Prostate gland (tissue), 2 donors: ENCODE measurements around the gene NEGR1. TPM values are rescaled to one million over a fixed set of nuclear protein-coding genes. Genes with fewer than 3 reads are reported as not detected.

Experiments
- DNase-seq: peaks from one replicate; pipeline ENCODE4 v3.0.0-alpha.2; 2019; ENCODE audit warnings: low spot score
- H3K27ac ChIP-seq, 2 donors: fragments of 200-600 bp; sonication (generic); 2 replicates each; pipeline ENCODE4 v1.5.1; 2017 to 2019
- H3K27me3 ChIP-seq: fragments of 200-600 bp; sonication (generic); replicated peaks from 2 replicates; pipeline ENCODE4 v1.5.1; 2019; ENCODE audit not compliant: insufficient read depth
- H3K36me3 ChIP-seq, 2 donors: fragments of 200-600 bp; sonication (generic); 1 replicate in 1 of 2; 2 replicates in 1 of 2; pipeline versions ENCODE4 v1.5.1 to v1.8.1; 2017 to 2019
- H3K4me1 ChIP-seq: fragments of 200-600 bp; sonication (generic); replicated peaks from 2 replicates; pipeline ENCODE4 v1.5.1; 2019
- H3K4me3 ChIP-seq, 2 donors: fragments of 200-600 bp; sonication (generic); 2 replicates each; pipeline ENCODE4 v1.5.1; 2017 to 2019
- H3K9me3 ChIP-seq: fragments of 200-600 bp; sonication (generic); 2 replicates; pipeline ENCODE4 v1.5.1; 2017
- POLR2A ChIP-seq: fragments of 450-650 bp; IDR thresholded peaks from one replicate; pipeline ENCODE4 v1.6.1; 2016; ENCODE audit warnings: antibody characterized with exemption, mild to moderate bottlenecking
- POLR2AphosphoS5 ChIP-seq: sonication (generic); formaldehyde crosslinking; IDR thresholded peaks from one replicate; pipeline ENCODE4 v1.6.1; 2017; ENCODE audit warnings: antibody characterized with exemption
- WGBS: methylation state at CpG from one replicate; pipeline ENCODE4 v1.1.5; 2018; 5-methylcytosine and 5-hydroxymethylcytosine counted together
- intact Hi-C: fragments of 100-400 bp; cut with DNase I; formaldehyde crosslinking; loops from one replicate; pipeline ENCODE4 v1.14.2; 2022
- total RNA-seq, 2 donors: library from RNA; depleted of rRNA; stranded (reverse); fragments of >200 nt; gene quantifications; one replicate each; pipeline ENCODE4 v1.1.0, GENCODE V29; 2016
- TF ChIP-seq, protein P1 (sequence below), 4 experiments: fragments of 200-600 bp in 2 of 4; fragments of 450-650 bp in 2 of 4; sonication (generic) in 2 of 4; IDR thresholded peaks; 1 replicate in 3 of 4; 2 replicates in 1 of 4; pipeline ENCODE4 v1.5.1; 2016 to 2019; ENCODE audit warnings: antibody characterized with exemption in 4 of 4, mild to moderate bottlenecking in 2 of 4, moderate library complexity in 2 of 4

The NEGR1 gene
- total RNA-seq, 2 donors from 2014 or later = 2.3 to 7.6 TPM

DNA sequence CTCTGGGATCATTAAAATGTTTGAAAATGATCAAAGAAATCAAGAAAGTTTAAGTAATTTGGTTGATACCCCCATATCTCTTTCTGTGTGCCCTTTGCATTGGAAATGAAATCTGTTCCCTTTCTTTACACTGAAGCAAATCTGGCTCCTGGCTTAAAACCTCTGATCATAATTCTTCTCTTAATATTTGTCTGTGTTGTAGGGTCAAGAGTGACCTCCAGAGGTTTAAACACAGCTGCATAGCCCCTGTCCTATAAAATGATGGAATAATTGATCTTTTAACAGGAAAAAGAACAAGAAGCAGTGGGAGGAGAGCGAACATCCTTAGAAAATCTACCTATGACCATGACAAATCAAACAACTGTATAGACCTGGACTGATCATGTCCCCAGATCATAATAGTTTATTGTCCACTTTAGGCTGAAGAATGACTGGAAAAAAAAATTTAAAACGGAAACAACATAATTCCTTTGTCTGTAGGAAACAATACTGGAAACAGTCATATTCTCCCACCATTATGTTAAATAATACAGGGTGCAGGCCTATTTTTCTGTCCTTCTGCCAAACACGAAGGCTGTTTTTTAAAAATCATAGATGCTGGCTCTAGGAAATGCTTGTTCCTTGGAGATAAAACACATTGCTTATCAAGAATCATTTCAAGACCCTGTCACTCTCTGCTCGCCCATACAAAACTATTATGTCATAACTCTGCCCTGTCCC, 184.3 kb downstream of the NEGR1 start:
- WGBS = 82% methylated on average over 4 of the region's 4 CpGs

DNA sequence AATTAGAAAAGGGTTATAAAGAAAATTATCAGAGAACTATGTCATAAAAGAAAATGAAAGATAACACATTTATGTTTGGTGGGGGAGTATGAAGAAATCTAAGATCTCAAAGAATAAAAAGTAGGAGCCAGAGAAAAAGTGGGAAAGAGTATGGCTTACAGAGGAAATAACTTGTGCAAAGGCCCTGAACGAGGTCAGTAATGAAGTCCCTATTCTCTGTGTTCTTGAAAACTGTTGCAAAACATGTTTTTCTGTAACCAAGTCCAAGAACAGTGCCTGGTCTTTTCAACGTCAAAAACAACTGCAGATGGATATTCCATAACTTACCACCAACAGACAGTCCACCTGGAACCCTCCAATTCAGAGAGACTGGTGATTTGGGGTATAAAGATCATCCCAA, 188.1 kb downstream of the NEGR1 start:
- no peaks in the 10 kb centered on the region for H3K36me3 ChIP-seq
- TF ChIP-seq POLR2A (no peak), POLR2AphosphoS5 (no peak)
- TF ChIP-seq, protein P1, sequence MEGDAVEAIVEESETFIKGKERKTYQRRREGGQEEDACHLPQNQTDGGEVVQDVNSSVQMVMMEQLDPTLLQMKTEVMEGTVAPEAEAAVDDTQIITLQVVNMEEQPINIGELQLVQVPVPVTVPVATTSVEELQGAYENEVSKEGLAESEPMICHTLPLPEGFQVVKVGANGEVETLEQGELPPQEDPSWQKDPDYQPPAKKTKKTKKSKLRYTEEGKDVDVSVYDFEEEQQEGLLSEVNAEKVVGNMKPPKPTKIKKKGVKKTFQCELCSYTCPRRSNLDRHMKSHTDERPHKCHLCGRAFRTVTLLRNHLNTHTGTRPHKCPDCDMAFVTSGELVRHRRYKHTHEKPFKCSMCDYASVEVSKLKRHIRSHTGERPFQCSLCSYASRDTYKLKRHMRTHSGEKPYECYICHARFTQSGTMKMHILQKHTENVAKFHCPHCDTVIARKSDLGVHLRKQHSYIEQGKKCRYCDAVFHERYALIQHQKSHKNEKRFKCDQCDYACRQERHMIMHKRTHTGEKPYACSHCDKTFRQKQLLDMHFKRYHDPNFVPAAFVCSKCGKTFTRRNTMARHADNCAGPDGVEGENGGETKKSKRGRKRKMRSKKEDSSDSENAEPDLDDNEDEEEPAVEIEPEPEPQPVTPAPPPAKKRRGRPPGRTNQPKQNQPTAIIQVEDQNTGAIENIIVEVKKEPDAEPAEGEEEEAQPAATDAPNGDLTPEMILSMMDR (IDR thresholded peaks at IDR 0.05) = no peak
- DNase-seq = no peak
- H3K4me1 ChIP-seq = no peaks in the 10 kb centered on the region
- intact Hi-C loops = no loop called here
- no peaks in the 10 kb centered on the region for H3K27me3 ChIP-seq
- H3K4me3 ChIP-seq = no peak overlapping the region
- H3K9me3 ChIP-seq = no peaks in the 10 kb centered on the region
- WGBS = 78% methylated on average over 2 of the region's 2 CpGs
- H3K27ac ChIP-seq = no peak overlapping the region

More for the DNA sequence above, 184.3 kb downstream of the NEGR1 start:
- no peak for DNase-seq
- intact Hi-C loops = no loop called here
- H3K4me1 ChIP-seq = no peaks in the 10 kb centered on the region
- H3K27me3 ChIP-seq = no peaks in the 10 kb centered on the region
- no peaks in the 10 kb centered on the region for H3K9me3 ChIP-seq
- no peaks in the 10 kb centered on the region for H3K36me3 ChIP-seq
- no peak overlapping the region for H3K27ac ChIP-seq
- TF ChIP-seq POLR2A (no peak), POLR2AphosphoS5 (no peak)
- TF ChIP-seq, protein P1 (IDR thresholded peaks at IDR 0.05) = no peak
- no peak overlapping the region for H3K4me3 ChIP-seq

DNA sequence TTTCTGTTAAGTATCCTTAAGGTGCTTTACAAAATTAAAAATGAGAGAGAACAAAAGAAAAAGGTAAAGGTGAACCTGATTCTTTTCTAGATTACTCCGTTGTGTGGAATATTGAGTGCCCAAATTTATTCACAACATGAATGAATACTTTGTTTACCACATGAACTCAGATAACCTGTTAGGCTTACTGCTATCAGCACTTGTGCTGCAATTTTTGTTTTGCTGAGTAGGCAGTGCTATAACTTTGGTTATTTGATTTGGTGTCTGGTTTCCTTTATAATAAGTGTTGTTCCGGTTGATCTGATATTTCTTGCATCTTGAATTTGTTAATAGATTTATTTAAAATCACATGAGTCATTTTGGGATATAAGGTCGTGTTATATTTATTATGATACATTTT, 195.9 kb downstream of the NEGR1 start:
- 63% methylated on average over 3 of the region's 3 CpGs for WGBS
- intact Hi-C loops = no loop called here
- H3K4me1 ChIP-seq = no peaks in the 10 kb centered on the region
- H3K9me3 ChIP-seq = no peaks in the 10 kb centered on the region
- no peak overlapping the region for H3K4me3 ChIP-seq
- H3K27ac ChIP-seq = no peak overlapping the region
- H3K36me3 ChIP-seq = no peaks in the 10 kb centered on the region
- no peak for TF ChIP-seq POLR2A
- TF ChIP-seq, protein P1 (IDR thresholded peaks at IDR 0.05) = no peak
- no peak for DNase-seq
- no peaks in the 10 kb centered on the region for H3K27me3 ChIP-seq

DNA sequence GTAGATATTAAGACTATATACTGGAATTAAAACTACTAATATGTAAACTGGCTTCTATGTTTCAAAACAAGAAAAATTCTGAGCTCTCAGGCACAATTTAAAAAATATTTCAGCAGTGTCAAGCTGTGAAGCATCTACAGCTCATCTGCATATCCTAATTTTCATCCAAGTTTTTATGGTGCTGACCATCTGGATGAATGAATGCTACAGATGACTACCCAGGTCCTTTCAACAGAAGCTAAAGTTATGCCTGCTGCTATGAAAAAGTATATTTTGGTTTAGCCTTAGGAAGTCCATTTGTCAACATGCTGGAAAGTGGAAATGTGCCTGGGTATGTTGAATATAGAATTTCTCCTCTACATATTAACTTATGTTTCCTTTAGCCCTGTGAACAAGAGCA, 206.9 kb downstream of the NEGR1 start:
- Histone ChIP-seq H3K9me3 (no peaks in the 10 kb centered on the region), H3K27me3 (no peaks in the 10 kb centered on the region), H3K27ac (no peak overlapping the region), H3K36me3 (no peaks in the 10 kb centered on the region), H3K4me3 (no peak overlapping the region), H3K4me1 (no peaks in the 10 kb centered on the region)
- TF ChIP-seq POLR2A = no peak
- TF ChIP-seq, protein P1 (IDR thresholded peaks at IDR 0.05) = no peak
- no peak for TF ChIP-seq POLR2AphosphoS5
- DNase-seq = no peak
- intact Hi-C loops = no loop called here

DNA sequence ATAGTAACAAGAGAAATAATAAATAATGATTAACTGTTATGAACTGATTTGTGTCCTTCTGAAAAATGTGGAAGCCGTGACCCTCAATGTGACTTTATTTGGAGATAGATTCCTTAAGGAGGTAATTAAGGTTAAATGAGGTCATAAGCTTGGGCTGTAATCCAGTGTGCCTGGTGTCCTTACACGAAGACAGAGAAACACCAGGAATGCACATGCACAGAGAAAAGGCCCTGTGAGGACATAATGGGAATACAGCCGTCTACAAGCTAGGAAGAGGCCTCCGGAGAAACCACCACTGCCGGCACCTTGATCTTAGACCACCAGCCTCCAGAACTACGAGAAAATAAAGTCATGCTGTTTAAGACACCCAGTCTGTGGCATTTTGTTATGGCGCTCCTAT, 215.9 kb downstream of the NEGR1 start:
- Histone ChIP-seq H3K4me3 (no peak overlapping the region), H3K27ac (no peak overlapping the region), H3K9me3 (no peaks in the 10 kb centered on the region), H3K36me3 (no peaks in the 10 kb centered on the region), H3K4me1 (no peaks in the 10 kb centered on the region), H3K27me3 (no peaks in the 10 kb centered on the region)
- intact Hi-C loops = no loop called here
- WGBS = 51% methylated on average over 7 of the region's 7 CpGs
- DNase-seq = no peak
- TF ChIP-seq POLR2AphosphoS5 (no peak), POLR2A (no peak)
- TF ChIP-seq, protein P1 (IDR thresholded peaks at IDR 0.05) = no peak
